NB4 (cell line): ENCODE measurements around the gene IFNA8.
A peak's percentile ranks its signal among the peaks of the same experiment; 100 is the strongest.
"Not testable (repeated sequence)": the region's sequence is repeated elsewhere in the genome, so short reads cannot be mapped to it uniquely, and the experiment has no call there.

Source experiments
- DNase-seq: peaks from one replicate; pipeline ENCODE4 v3.0.0; 2010; ENCODE audit warnings: low read depth
- H3K4me3 ChIP-seq: one replicate; pipeline ENCODE4 v1.5.1; 2011; ENCODE audit warnings: mild to moderate bottlenecking, low read depth, low read length, moderate library complexity
- MYC ChIP-seq: IDR thresholded peaks from 2 replicates; pipeline ENCODE4 v1.6.1; 2011; ENCODE audit warnings: low read depth, low read length
- POLR2A ChIP-seq: IDR thresholded peaks from 2 replicates; pipeline ENCODE4 v1.6.1; 2011; ENCODE audit warnings: mild to moderate bottlenecking; ENCODE audit not compliant: insufficient read length; ENCODE audit errors: extremely low read depth
- TF ChIP-seq, protein P1 (sequence below): IDR thresholded peaks from 2 replicates; pipeline ENCODE4 v1.6.1; 2011; ENCODE audit warnings: low read depth, low read length
- TF ChIP-seq, protein P2 (sequence below): IDR thresholded peaks from one replicate; pipeline ENCODE4 v1.5.1; 2012; ENCODE audit warnings: low read depth, low read length

IFNA8 gene

GRCh38 chr9:21443849-21444625, 35.1 kb downstream of the IFNA8 start:
- no peak overlapping the region for H3K4me3 ChIP-seq
- TF ChIP-seq MYC (no peak), POLR2A (no peak)
- TF ChIP-seq, protein P1, sequence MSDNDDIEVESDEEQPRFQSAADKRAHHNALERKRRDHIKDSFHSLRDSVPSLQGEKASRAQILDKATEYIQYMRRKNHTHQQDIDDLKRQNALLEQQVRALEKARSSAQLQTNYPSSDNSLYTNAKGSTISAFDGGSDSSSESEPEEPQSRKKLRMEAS = no peak
- TF ChIP-seq, protein P2, sequence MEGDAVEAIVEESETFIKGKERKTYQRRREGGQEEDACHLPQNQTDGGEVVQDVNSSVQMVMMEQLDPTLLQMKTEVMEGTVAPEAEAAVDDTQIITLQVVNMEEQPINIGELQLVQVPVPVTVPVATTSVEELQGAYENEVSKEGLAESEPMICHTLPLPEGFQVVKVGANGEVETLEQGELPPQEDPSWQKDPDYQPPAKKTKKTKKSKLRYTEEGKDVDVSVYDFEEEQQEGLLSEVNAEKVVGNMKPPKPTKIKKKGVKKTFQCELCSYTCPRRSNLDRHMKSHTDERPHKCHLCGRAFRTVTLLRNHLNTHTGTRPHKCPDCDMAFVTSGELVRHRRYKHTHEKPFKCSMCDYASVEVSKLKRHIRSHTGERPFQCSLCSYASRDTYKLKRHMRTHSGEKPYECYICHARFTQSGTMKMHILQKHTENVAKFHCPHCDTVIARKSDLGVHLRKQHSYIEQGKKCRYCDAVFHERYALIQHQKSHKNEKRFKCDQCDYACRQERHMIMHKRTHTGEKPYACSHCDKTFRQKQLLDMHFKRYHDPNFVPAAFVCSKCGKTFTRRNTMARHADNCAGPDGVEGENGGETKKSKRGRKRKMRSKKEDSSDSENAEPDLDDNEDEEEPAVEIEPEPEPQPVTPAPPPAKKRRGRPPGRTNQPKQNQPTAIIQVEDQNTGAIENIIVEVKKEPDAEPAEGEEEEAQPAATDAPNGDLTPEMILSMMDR = no peak
- DNase-seq = peak; percentile 72

GRCh38 chr9:21449312-21449711, 40.4 kb downstream of the IFNA8 start:
- peak; percentile 16 for DNase-seq
- not testable (repeated sequence) for H3K4me3 ChIP-seq

DNA sequence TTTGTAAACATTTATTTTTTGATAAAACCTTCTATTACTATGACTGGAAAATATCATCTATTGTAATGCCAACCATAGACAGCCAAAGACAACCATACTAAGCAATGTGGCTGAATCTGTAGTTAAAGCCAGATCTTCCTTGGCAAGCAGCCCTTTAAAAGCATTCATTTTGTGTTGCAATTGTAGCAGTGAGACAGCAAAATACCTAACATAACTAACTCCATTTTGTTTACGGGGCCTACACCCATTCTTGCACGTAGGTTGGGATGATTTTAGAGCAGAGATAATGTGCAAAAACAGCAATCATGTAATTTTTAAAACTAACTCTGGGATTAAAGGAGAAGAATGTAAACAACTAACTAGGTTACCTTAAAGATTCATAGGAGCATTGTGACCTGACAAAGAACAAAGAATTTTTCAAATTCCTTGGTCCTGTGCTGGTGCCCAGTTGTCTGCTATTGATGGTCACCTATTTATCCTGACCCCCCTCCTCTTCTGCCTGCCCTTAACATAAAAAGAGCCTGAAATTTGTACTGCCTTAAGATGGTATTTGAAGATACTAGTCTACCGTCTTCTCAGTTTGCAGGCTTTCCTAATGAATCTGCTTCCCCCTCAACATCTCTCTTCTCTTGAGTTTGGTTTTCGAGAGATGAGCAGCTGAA, 41.9 kb downstream of the IFNA8 start:
- TF ChIP-seq, protein P2 = no peak
- TF ChIP-seq POLR2A = no peak
- TF ChIP-seq, protein P1 = no peak
- TF ChIP-seq MYC = no peak
- no peak overlapping the region for H3K4me3 ChIP-seq
- peak; percentile 4 for DNase-seq

- H3K4me3 ChIP-seq = no peak overlapping the region
- no peak for TF ChIP-seq POLR2A
- TF ChIP-seq, protein P1 = no peak
- TF ChIP-seq, protein P2 = no peak
- TF ChIP-seq MYC = no peak
- DNase-seq = peak; percentile 2
These were observed 43.8 kb downstream of the IFNA8 start for GRCh38 chr9:21452681-21453080.

DNA sequence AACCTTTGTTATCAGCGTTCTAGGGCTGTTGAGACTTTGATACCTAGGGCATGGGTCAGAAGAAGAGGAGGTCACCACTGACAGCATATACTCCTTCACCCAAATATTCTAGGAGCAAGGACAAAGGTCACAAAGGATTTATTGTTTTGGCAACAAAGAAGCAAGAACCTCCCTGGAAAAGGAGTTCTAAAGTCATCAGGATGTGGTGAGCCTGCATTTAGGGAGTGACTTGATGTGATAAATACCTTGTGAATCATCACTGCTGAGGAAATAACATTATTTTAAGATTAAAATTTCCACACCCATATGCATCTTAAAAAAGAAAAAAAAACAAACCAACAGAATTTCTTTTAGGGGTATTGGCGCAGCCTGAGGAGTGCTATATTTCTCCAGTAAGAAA, 45.2 kb downstream of the IFNA8 start:
- TF ChIP-seq, protein P1 = no peak
- TF ChIP-seq MYC (no peak), POLR2A (no peak)
- TF ChIP-seq, protein P2 = no peak
- H3K4me3 ChIP-seq = no peak overlapping the region
- DNase-seq = peak; percentile 2

- TF ChIP-seq, protein P2 = peak; percentile 70
- TF ChIP-seq, protein P1 = no peak
- H3K4me3 ChIP-seq = no peak overlapping the region
- DNase-seq = peak; percentile 53
These were observed 46.4 kb downstream of the IFNA8 start for GRCh38 chr9:21455320-21455719.
